Keratinocyte (primary cell): ENCODE measurements around the gene G6PC3.

Source experiments
- CTCF ChIP-seq, 3 experiments: IDR thresholded peaks in 1 of 3; conservative IDR thresholded peaks in 1 of 3; optimal IDR thresholded peaks in 1 of 3; 2 replicates in 2 of 3; 3 replicates in 1 of 3; pipeline versions ENCODE3 to v1.5.1; 2011; ENCODE audit warnings: low read length in 3 of 3, mild to moderate bottlenecking in 3 of 3, moderate library complexity in 2 of 3, control low read depth in 1 of 3, inconsistent platforms in 1 of 3; ENCODE audit not compliant: insufficient read depth in 2 of 3; ENCODE audit errors: extremely low read depth in 1 of 3
- EZH2 ChIP-seq: IDR thresholded peaks from one replicate; pipeline ENCODE4 v1.6.1; 2012; ENCODE audit warnings: inconsistent platforms, mild to moderate bottlenecking, low read length, moderate library complexity

GRCh38 chr17:44038604-44039011 lies 31.9 kb upstream of the G6PC3 start:
- no peak for TF ChIP-seq CTCF (optimal IDR thresholded peaks at IDR 0.05 in 1 of 3, IDR thresholded peaks at IDR 0.05 in 1 of 3, conservative IDR thresholded peaks at IDR 0.05 in 1 of 3; ENCODE audit: extremely low read depth in 1 of 3, insufficient read depth in 2 of 3, low read length in 3 of 3)
- TF ChIP-seq EZH2: no peak
